Urinary bladder (tissue), 4 donors: ENCODE data around the gene ENOX1. TPM values are rescaled to one million over a fixed set of nuclear protein-coding genes. Genes with fewer than 3 reads are reported as not detected.
A peak's percentile ranks its signal among the peaks of the same experiment; 100 is the strongest.

Source experiments
- DNase-seq: peaks from one replicate; pipeline ENCODE4 v3.0.0-alpha.2; 2015; ENCODE audit errors: extremely low spot score
- H3K27ac ChIP-seq: one replicate; pipeline ENCODE4 v1.5.1; 2013; ENCODE audit warnings: low read depth, mild to moderate bottlenecking, moderate library complexity
- H3K36me3 ChIP-seq: one replicate; pipeline ENCODE4 v1.6.1; 2013; ENCODE audit warnings: mild to moderate bottlenecking, moderate library complexity; ENCODE audit not compliant: insufficient read depth
- H3K4me1 ChIP-seq: one replicate; pipeline ENCODE4 v1.6.1; 2013; ENCODE audit warnings: mild to moderate bottlenecking, moderate library complexity; ENCODE audit not compliant: insufficient read depth
- H3K4me3 ChIP-seq: one replicate; pipeline ENCODE4 v1.5.1; 2013; ENCODE audit warnings: low read depth, low read length
- WGBS: extraction: QIAGEN DNeasy Blood & Tissue Kit; methylation state at CpG from one replicate; pipeline ENCODE4 v1.1.7; 2013; 5-methylcytosine and 5-hydroxymethylcytosine counted together
- polyA plus RNA-seq: library from polyadenylated mRNA; stranded (reverse); fragments of 200-250 nt; gene quantifications from one replicate; pipeline ENCODE4 v1.2.3, GENCODE V29; 2013
- total RNA-seq: library from RNA; depleted of rRNA; stranded (reverse); fragments of >200 nt; gene quantifications from one replicate; pipeline ENCODE4 v1.2.3, GENCODE V29; 2014
- donor health status: healthy with polysubstance abuse.
- donor health status: healthy.

ENOX1 gene
- total and polyA plus RNA-seq, 2 donors, result 4.3 to 17.6 TPM

GRCh38 chr13:43544631-43545030, 242.1 kb downstream of the ENOX1 start:
- 58% methylated on average over 5 of the region's 5 CpGs for WGBS
- DNase-seq, result no peak
- H3K36me3 ChIP-seq, result no peaks in the 10 kb centered on the region
- no peaks in the 10 kb centered on the region for H3K4me1 ChIP-seq
- H3K27ac ChIP-seq, result no peak overlapping the region
- no peak overlapping the region for H3K4me3 ChIP-seq

- Histone ChIP-seq H3K4me3 (no peak overlapping the region), H3K36me3 (no peaks in the 10 kb centered on the region), H3K4me1 (no peaks in the 10 kb centered on the region), H3K27ac (no peak overlapping the region)
- WGBS, result 41% methylated on average over 2 of the region's 2 CpGs
- no peak for DNase-seq
These were observed 242.8 kb downstream of the ENOX1 start for GRCh38 chr13:43544011-43544410.

- DNase-seq, result no peak
- no peak overlapping the region for H3K27ac ChIP-seq
- no peak overlapping the region for H3K4me3 ChIP-seq
- 91% methylated on average over 2 of the region's 2 CpGs for WGBS
- H3K36me3 ChIP-seq, result no peaks in the 10 kb centered on the region
- H3K4me1 ChIP-seq, result no peaks in the 10 kb centered on the region
These were observed 243.4 kb downstream of the ENOX1 start for GRCh38 chr13:43543331-43543730.

- Histone ChIP-seq H3K4me1 (no peaks in the 10 kb centered on the region), H3K4me3 (no peak overlapping the region), H3K27ac (no peak overlapping the region), H3K36me3 (no peaks in the 10 kb centered on the region)
- 57% methylated on average over 2 of the region's 2 CpGs for WGBS
- DNase-seq, result no peak
These were observed 249.6 kb downstream of the ENOX1 start for GRCh38 chr13:43537124-43537523.

- H3K36me3 ChIP-seq, result no peaks in the 10 kb centered on the region
- no peak overlapping the region for H3K27ac ChIP-seq
- no peak for DNase-seq
- no peaks in the 10 kb centered on the region for H3K4me1 ChIP-seq
- H3K4me3 ChIP-seq, result no peak overlapping the region
These were observed 257.0 kb downstream of the ENOX1 start for GRCh38 chr13:43529796-43530195.

- 94% methylated on average over 6 of the region's 6 CpGs for WGBS
- Histone ChIP-seq H3K27ac (no peak overlapping the region), H3K4me1 (no peaks in the 10 kb centered on the region), H3K4me3 (no peak overlapping the region), H3K36me3 (no peaks in the 10 kb centered on the region)
- no peak for DNase-seq
These were observed 257.8 kb downstream of the ENOX1 start for GRCh38 chr13:43528992-43529391.

GRCh38 chr13:43522788-43523187, 264.0 kb downstream of the ENOX1 start:
- Histone ChIP-seq H3K27ac (no peak overlapping the region), H3K4me3 (no peak overlapping the region), H3K36me3 (no peaks in the 10 kb centered on the region), H3K4me1 (no peaks in the 10 kb centered on the region)
- no peak for DNase-seq

- no peaks in the 10 kb centered on the region for H3K4me1 ChIP-seq
- H3K27ac ChIP-seq, result no peak overlapping the region
- DNase-seq, result no peak
- H3K4me3 ChIP-seq, result no peak overlapping the region
- 55% methylated on average over 5 of the region's 5 CpGs for WGBS
- no peaks in the 10 kb centered on the region for H3K36me3 ChIP-seq
These were observed 266.4 kb downstream of the ENOX1 start for GRCh38 chr13:43520351-43520750.

- Histone ChIP-seq H3K4me3 (no peak overlapping the region), H3K4me1 (no peaks in the 10 kb centered on the region), H3K36me3 (no peaks in the 10 kb centered on the region), H3K27ac (no peak overlapping the region)
- DNase-seq, result no peak
These were observed 267.9 kb downstream of the ENOX1 start for GRCh38 chr13:43518833-43519232.

- no peaks in the 10 kb centered on the region for H3K36me3 ChIP-seq
- no peak overlapping the region for H3K27ac ChIP-seq
- DNase-seq, result peak; percentile 79
- H3K4me3 ChIP-seq, result no peak overlapping the region
- WGBS, result 22% methylated on average over 2 of the region's 2 CpGs
- no peaks in the 10 kb centered on the region for H3K4me1 ChIP-seq
These were observed 270.4 kb downstream of the ENOX1 start for GRCh38 chr13:43516401-43516833.

- no peak overlapping the region for H3K4me3 ChIP-seq
- no peak for DNase-seq
- no peaks in the 10 kb centered on the region for H3K36me3 ChIP-seq
- H3K4me1 ChIP-seq, result no peaks in the 10 kb centered on the region
- H3K27ac ChIP-seq, result no peak overlapping the region
- 61% methylated on average over 1 of the region's 1 CpG for WGBS
These were observed 271.2 kb downstream of the ENOX1 start for GRCh38 chr13:43515531-43515930.

- 92% methylated on average over 1 of the region's 1 CpG for WGBS
- H3K4me1 ChIP-seq, result no peaks in the 10 kb centered on the region
- DNase-seq, result no peak
These were observed 272.5 kb downstream of the ENOX1 start for GRCh38 chr13:43514311-43514710.

GRCh38 chr13:43512221-43512620, 274.6 kb downstream of the ENOX1 start:
- Histone ChIP-seq H3K4me3 (no peak overlapping the region), H3K27ac (no peak overlapping the region), H3K4me1 (no peaks in the 10 kb centered on the region), H3K36me3 (no peaks in the 10 kb centered on the region)
- DNase-seq, result no peak
- 71% methylated on average over 2 of the region's 2 CpGs for WGBS

More at GRCh38 chr13:43514311-43514710, 272.5 kb downstream of the ENOX1 start:
- Histone ChIP-seq H3K4me3 (no peak overlapping the region), H3K27ac (no peak overlapping the region), H3K36me3 (no peaks in the 10 kb centered on the region)

- Histone ChIP-seq H3K4me3 (no peak overlapping the region), H3K36me3 (no peaks in the 10 kb centered on the region), H3K27ac (no peak overlapping the region), H3K4me1 (no peaks in the 10 kb centered on the region)
- 54% methylated on average over 6 of the region's 6 CpGs for WGBS
- DNase-seq, result no peak
These were observed 275.5 kb downstream of the ENOX1 start for GRCh38 chr13:43510956-43511901.
